Mesendoderm (in vitro differentiated cells): ENCODE measurements around the gene GRPEL2.

Experiments used
- DNase-seq: peaks from one replicate; pipeline ENCODE4 v3.0.0; 2013
- H2AK5ac ChIP-seq: 2 replicates; pipeline ENCODE4 v1.6.1; 2013; ENCODE audit warnings: low read length, inconsistent platforms
- H2BK120ac ChIP-seq: 2 replicates; pipeline ENCODE4 v1.6.1; 2013; ENCODE audit warnings: low read depth, mild to moderate bottlenecking, low read length, moderate library complexity, mixed read lengths
- H2BK15ac ChIP-seq: replicated peaks from 2 replicates; pipeline ENCODE4 v1.6.1; 2013; ENCODE audit warnings: low read depth, mild to moderate bottlenecking, moderate library complexity
- H2BK5ac ChIP-seq: 2 replicates; pipeline ENCODE4 v1.6.1; 2013; ENCODE audit warnings: low read length, inconsistent platforms
- H3K18ac ChIP-seq: 2 replicates; pipeline ENCODE4 v1.6.1; 2013; ENCODE audit warnings: mild to moderate bottlenecking, low read length, mixed read lengths
- H3K23ac ChIP-seq: one replicate; pipeline ENCODE4 v1.6.1; 2013; ENCODE audit warnings: low read length
- H3K27ac ChIP-seq: 2 replicates; pipeline ENCODE4 v1.5.1; 2013; ENCODE audit warnings: low read depth, mild to moderate bottlenecking, inconsistent platforms, low read length, moderate library complexity
- H3K27me3 ChIP-seq: 2 replicates; pipeline ENCODE4 v1.6.1; 2013; ENCODE audit warnings: low read length, control low read depth, mild to moderate bottlenecking, inconsistent platforms; ENCODE audit not compliant: insufficient read depth, poor library complexity
- H3K36me3 ChIP-seq: 2 replicates; pipeline ENCODE4 v1.6.1; 2013; ENCODE audit warnings: low read length, inconsistent platforms; ENCODE audit not compliant: control insufficient read depth, insufficient read depth
- H3K4ac ChIP-seq: one replicate; pipeline ENCODE4 v1.6.1; 2013; ENCODE audit warnings: low read depth, mild to moderate bottlenecking, low read length, moderate library complexity
- H3K4me1 ChIP-seq: 2 replicates; pipeline ENCODE4 v1.6.1; 2013; ENCODE audit warnings: low read depth, low read length, inconsistent platforms; ENCODE audit not compliant: control insufficient read depth
- H3K4me2 ChIP-seq: 2 replicates; pipeline ENCODE4 v1.6.1; 2013; ENCODE audit warnings: low read length
- H3K4me3 ChIP-seq: 2 replicates; pipeline ENCODE4 v1.5.1; 2013; ENCODE audit warnings: mild to moderate bottlenecking, low read length
- H3K56ac ChIP-seq: one replicate; pipeline ENCODE4 v1.6.1; 2013; ENCODE audit warnings: low read length
- H3K79me1 ChIP-seq: 2 replicates; pipeline ENCODE4 v1.6.1; 2013; ENCODE audit warnings: low read length, inconsistent platforms
- H3K79me2 ChIP-seq: 2 replicates; pipeline ENCODE4 v1.6.1; 2013; ENCODE audit warnings: mild to moderate bottlenecking, low read length; ENCODE audit not compliant: control insufficient read depth, insufficient read depth
- H3K9ac ChIP-seq: 2 replicates; pipeline ENCODE4 v1.6.1; 2013; ENCODE audit warnings: low read length, inconsistent platforms
- H4K5ac ChIP-seq: one replicate; pipeline ENCODE4 v1.6.1; 2013; ENCODE audit warnings: low read length
- H4K8ac ChIP-seq: one replicate; pipeline ENCODE4 v1.6.1; 2013; ENCODE audit warnings: low read depth, mild to moderate bottlenecking, control low read depth, low read length, moderate library complexity
- WGBS: extraction: QIAGEN DNeasy Blood & Tissue Kit; methylation state at CpG from one replicate; pipeline ENCODE4 v1.1.7; 2013; ENCODE audit warnings: low lambda C conversion rate, missing lambda C conversion rate; ENCODE audit not compliant: insufficient coverage; ENCODE audit errors: extremely low coverage; 5-methylcytosine and 5-hydroxymethylcytosine counted together

GRPEL2 gene

GRCh38 chr5:149304195-149305078 is 40.9 kb upstream of the GRPEL2 start:
- Histone ChIP-seq H4K8ac (no peak overlapping the region), H3K23ac (no peak overlapping the region), H4K5ac (no peak overlapping the region), H3K79me1 (no peaks in the 10 kb centered on the region), H3K9ac (no peak overlapping the region), H3K4me3 (no peak overlapping the region), H3K79me2 (no peaks in the 10 kb centered on the region), H3K4me1 (no peaks in the 10 kb centered on the region), H3K36me3 (no peaks in the 10 kb centered on the region), H3K4ac (no peak overlapping the region), H2AK5ac (no peak overlapping the region), H2BK5ac (no peak overlapping the region), H2BK15ac (no peak overlapping the region), H3K18ac (no peak overlapping the region), H3K56ac (no peak overlapping the region), H2BK120ac (no peak overlapping the region), H3K4me2 (no peak overlapping the region), H3K27me3 (no peaks in the 10 kb centered on the region), H3K27ac (no peak overlapping the region)
- DNase-seq: peak; percentile 16
- WGBS: no CpG with 5 or more reads among the region's 11 CpGs

GRCh38 chr5:149309354-149309753 is 35.9 kb upstream of the GRPEL2 start:
- Histone ChIP-seq H3K4me2 (no peak overlapping the region), H3K56ac (no peak overlapping the region), H3K27ac (no peak overlapping the region), H3K9ac (no peak overlapping the region), H3K4me3 (no peak overlapping the region), H2BK120ac (no peak overlapping the region), H2BK15ac (no peak overlapping the region), H3K36me3 (no peaks in the 10 kb centered on the region), H3K23ac (no peak overlapping the region), H3K27me3 (no peaks in the 10 kb centered on the region), H2AK5ac (no peak overlapping the region), H3K4ac (no peak overlapping the region), H3K79me2 (no peaks in the 10 kb centered on the region), H3K18ac (no peak overlapping the region), H3K79me1 (no peaks in the 10 kb centered on the region), H3K4me1 (peaks cover 2% of the 10 kb centered on the region), H4K5ac (no peak overlapping the region), H2BK5ac (no peak overlapping the region), H4K8ac (no peak overlapping the region)
- DNase-seq: no peak
- WGBS: no CpG with 5 or more reads among the region's 6 CpGs

GRCh38 chr5:149310488-149310887 is 34.8 kb upstream of the GRPEL2 start:
- H3K56ac ChIP-seq: no peak overlapping the region
- H3K79me2 ChIP-seq: no peaks in the 10 kb centered on the region
- no peak overlapping the region for H3K4me2 ChIP-seq
- H4K5ac ChIP-seq: no peak overlapping the region
- no peak overlapping the region for H3K23ac ChIP-seq
- no peak overlapping the region for H2BK15ac ChIP-seq
- no peak overlapping the region for H3K9ac ChIP-seq
- H3K4me3 ChIP-seq: no peak overlapping the region
- H4K8ac ChIP-seq: no peak overlapping the region
- no peak overlapping the region for H2AK5ac ChIP-seq
- H3K27ac ChIP-seq: no peak overlapping the region
- no peak overlapping the region for H2BK5ac ChIP-seq
- no peaks in the 10 kb centered on the region for H3K79me1 ChIP-seq
- no peak overlapping the region for H2BK120ac ChIP-seq
- H3K18ac ChIP-seq: no peak overlapping the region
- H3K36me3 ChIP-seq: no peaks in the 10 kb centered on the region
- no peak overlapping the region for H3K4ac ChIP-seq
- H3K4me1 ChIP-seq: peaks cover 2% of the 10 kb centered on the region
- no peaks in the 10 kb centered on the region for H3K27me3 ChIP-seq
- WGBS: no CpG with 5 or more reads among the region's 4 CpGs
- DNase-seq: no peak

GRCh38 chr5:149310947-149311658 is 34.2 kb upstream of the GRPEL2 start:
- DNase-seq: peak; percentile 90

GRCh38 chr5:149313151-149313841 is 32.0 kb upstream of the GRPEL2 start:
- Histone ChIP-seq H3K9ac (no peak overlapping the region), H3K4me2 (no peak overlapping the region), H3K27ac (no peak overlapping the region), H2BK15ac (no peak overlapping the region), H4K8ac (no peak overlapping the region), H3K4me1 (peaks cover 2% of the 10 kb centered on the region), H2BK5ac (no peak overlapping the region), H3K4me3 (no peak overlapping the region), H3K23ac (no peak overlapping the region), H2BK120ac (no peak overlapping the region), H4K5ac (no peak overlapping the region), H3K4ac (no peak overlapping the region), H3K18ac (no peak overlapping the region), H2AK5ac (no peak overlapping the region), H3K36me3 (no peaks in the 10 kb centered on the region), H3K79me1 (no peaks in the 10 kb centered on the region), H3K56ac (no peak overlapping the region), H3K27me3 (no peaks in the 10 kb centered on the region), H3K79me2 (no peaks in the 10 kb centered on the region)
- WGBS: no CpG with 5 or more reads among the region's 6 CpGs
- no peak for DNase-seq

More at GRCh38 chr5:149310947-149311658, 34.2 kb upstream of the GRPEL2 start:
- no peak overlapping the region for H3K4me3 ChIP-seq
- H3K18ac ChIP-seq: no peak overlapping the region
- H3K4me1 ChIP-seq: peaks cover 2% of the 10 kb centered on the region
- H3K9ac ChIP-seq: no peak overlapping the region
- no peaks in the 10 kb centered on the region for H3K36me3 ChIP-seq
- no peak overlapping the region for H3K27ac ChIP-seq
- no peak overlapping the region for H3K4ac ChIP-seq
- H2BK120ac ChIP-seq: no peak overlapping the region
- H3K27me3 ChIP-seq: no peaks in the 10 kb centered on the region
- H3K23ac ChIP-seq: no peak overlapping the region
- no peak overlapping the region for H2BK5ac ChIP-seq
- H2BK15ac ChIP-seq: no peak overlapping the region
- H3K56ac ChIP-seq: peak overlapping the region; percentile 1
- H3K79me2 ChIP-seq: no peaks in the 10 kb centered on the region
- H3K79me1 ChIP-seq: no peaks in the 10 kb centered on the region
- H3K4me2 ChIP-seq: no peak overlapping the region
- no peak overlapping the region for H2AK5ac ChIP-seq
- no CpG with 5 or more reads among the region's 10 CpGs for WGBS
- no peak overlapping the region for H4K5ac ChIP-seq
- H4K8ac ChIP-seq: no peak overlapping the region
